OCI-LY7 (cell line): ENCODE data around the gene PITPNM3. TPM values are rescaled to one million over a fixed set of nuclear protein-coding genes. Genes with fewer than 3 reads are reported as not detected.

ENCODE experiments used
- BruUV-seq: library from RNA; stranded (reverse); fragments of 400-500 nt; replicated peaks from 2 replicates; lab custom pipeline; 2021; lab: Mats Ljungman, UMichigan
- CTCF ChIA-PET: fragments of 300-600 bp; sonication (Branson Sonifier 250); formaldehyde crosslinking; loops from one replicate; lab custom pipeline; 2022; ENCODE audit warnings: antibody characterized with exemption; ENCODE audit not compliant: unreplicated experiment; lab: Charles Lee
- POLR2A ChIA-PET: fragments of 300-600 bp; sonication (Branson Sonifier 250); formaldehyde crosslinking; loops from one replicate; lab custom pipeline; 2022; ENCODE audit warnings: antibody characterized with exemption; lab: Charles Lee
- DNase-seq: peaks from one replicate; pipeline ENCODE4 v3.0.0-alpha.2; 2015; ENCODE audit warnings: low spot score
- H2AFZ ChIP-seq: fragments of 200-600 bp; sonication (generic), shearing (Covaris generic); 2 replicates; pipeline ENCODE4 v1.6.1; 2014; ENCODE audit warnings: mild to moderate bottlenecking, antibody characterized with exemption, low read length, moderate library complexity
- H3K27ac ChIP-seq: fragments of 200-600 bp; sonication (generic); 2 replicates; pipeline ENCODE4 v1.5.1; 2014; ENCODE audit warnings: mixed run types, low read depth, mild to moderate bottlenecking, moderate library complexity, low read length, inconsistent platforms; ENCODE audit not compliant: poor library complexity, severe bottlenecking
- H3K36me3 ChIP-seq: fragments of 200-600 bp; sonication (generic); 2 replicates; pipeline ENCODE4 v1.6.1; 2014; ENCODE audit warnings: mild to moderate bottlenecking, antibody characterized with exemption, low read length, moderate library complexity, mixed read lengths; ENCODE audit not compliant: insufficient read depth
- H3K4me1 ChIP-seq: fragments of 200-600 bp; sonication (generic); 2 replicates; pipeline ENCODE4 v1.5.1; 2014; ENCODE audit warnings: mild to moderate bottlenecking, low read length; ENCODE audit not compliant: insufficient read depth, poor library complexity, severe bottlenecking
- H3K4me2 ChIP-seq: fragments of 200-600 bp; sonication (generic); 2 replicates; pipeline ENCODE4 v1.6.1; 2014; ENCODE audit warnings: mild to moderate bottlenecking, low read length
- H3K4me3 ChIP-seq: fragments of 200-600 bp; sonication (generic); 2 replicates; pipeline ENCODE4 v1.5.1; 2014; ENCODE audit warnings: mild to moderate bottlenecking, low read depth, low read length; ENCODE audit not compliant: poor library complexity, severe bottlenecking
- H3K79me2 ChIP-seq: fragments of 200-600 bp; sonication (generic); 2 replicates; pipeline ENCODE4 v1.6.1; 2016; ENCODE audit warnings: low read depth, mild to moderate bottlenecking, low read length, moderate library complexity, mixed read lengths; ENCODE audit not compliant: insufficient read depth
- H3K9me2 ChIP-seq: fragments of 200-600 bp; sonication (generic); 2 replicates; pipeline ENCODE4 v1.6.1; 2016; ENCODE audit warnings: mild to moderate bottlenecking, low read length, mixed read lengths; ENCODE audit not compliant: insufficient read depth
- H3K9me3 ChIP-seq: fragments of 200-600 bp; sonication (generic); 2 replicates; pipeline ENCODE4 v1.6.1; 2014; ENCODE audit warnings: mild to moderate bottlenecking, mixed run types, low read length, mixed read lengths
- H4K20me1 ChIP-seq: fragments of 200-600 bp; sonication (generic); 2 replicates; pipeline ENCODE4 v1.6.1; 2014; ENCODE audit warnings: mild to moderate bottlenecking, antibody characterized with exemption, low read length, moderate library complexity, mixed read lengths; ENCODE audit not compliant: insufficient read depth
- EZH2phosphoT487 ChIP-seq: fragments of 200-600 bp; sonication (generic); IDR thresholded peaks from 2 replicates; pipeline ENCODE4 v1.6.1; 2018; ENCODE audit warnings: low read depth, borderline replicate concordance, mild to moderate bottlenecking, mixed run types, antibody characterized with exemption, low read length, moderate library complexity, mixed read lengths
- intact Hi-C: fragments of 100-400 bp; cut with micrococcal nuclease; formaldehyde crosslinking; loops from one replicate; pipeline ENCODE4 v1.10.0; 2022; ENCODE audit not compliant: unreplicated experiment
- total RNA-seq, 2 experiments: library from RNA; depleted of rRNA in 1 of 2; stranded (reverse); fragments of >200 nt in 1 of 2; shearing (Covaris generic) in 1 of 2; gene quantifications; 2 replicates each; pipeline ENCODE4 v1.2.3, GENCODE V29; 2014 to 2022
- TF ChIP-seq, protein P1 (sequence below): fragments of 200-600 bp; sonication (generic); conservative IDR thresholded peaks from 2 replicates; pipeline ENCODE4 v1.5.1; 2014; ENCODE audit warnings: mild to moderate bottlenecking, antibody characterized with exemption, low read length, moderate library complexity, mixed read lengths

PITPNM3 gene
- total RNA-seq, 2 experiments from 2014 or later = 0.76 to 1.6 TPM

DNA sequence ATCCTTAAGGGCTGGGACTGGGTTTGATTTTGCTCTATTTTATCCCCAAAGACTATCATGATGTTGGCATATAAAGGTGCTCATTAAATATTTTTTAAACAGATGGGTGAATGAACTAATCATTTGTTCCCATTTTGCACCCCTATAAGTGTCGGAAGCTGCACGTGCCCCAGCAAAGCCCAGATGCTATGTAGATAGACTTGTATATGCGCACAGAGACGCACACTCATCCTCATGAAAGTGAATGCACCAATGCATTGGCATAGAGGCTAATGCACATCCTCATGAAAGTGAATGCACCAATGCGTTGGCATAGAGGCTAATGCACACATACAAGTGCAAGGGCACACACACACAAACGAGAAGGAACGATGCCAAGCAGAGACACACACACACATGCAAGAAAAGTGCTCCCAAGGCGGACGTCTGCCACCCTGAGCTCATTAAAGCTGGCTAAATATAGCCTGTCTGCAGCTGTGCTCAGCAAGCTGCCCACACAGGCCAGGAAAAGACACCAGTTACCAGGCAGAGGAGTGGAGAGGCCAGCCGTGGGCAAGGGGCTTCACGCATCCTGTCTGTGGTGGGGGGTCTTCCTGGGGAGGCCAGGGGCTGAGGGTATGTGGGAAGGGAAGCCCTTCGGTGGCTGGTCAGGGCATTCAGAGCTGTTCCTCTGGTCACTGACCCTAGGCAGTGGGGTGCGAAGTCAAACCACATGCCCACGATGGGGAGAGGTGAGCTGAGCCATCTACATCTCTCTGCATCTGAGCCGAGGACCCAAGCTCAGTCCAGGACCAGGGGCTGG lies 59.5 kb downstream of the PITPNM3 start:
- intact Hi-C loops = no loop called here

GRCh38 chr17:6496116-6496481 lies 60.3 kb downstream of the PITPNM3 start:
- Histone ChIP-seq H3K4me2 (peak overlapping the region; percentile 81), H2AFZ (peak overlapping the region; percentile 87), H3K4me1 (peaks cover 28% of the 10 kb centered on the region), H3K9me2 (no peaks in the 10 kb centered on the region), H3K36me3 (no peaks in the 10 kb centered on the region), H3K4me3 (peak overlapping the region; percentile 60), H3K9me3 (no peaks in the 10 kb centered on the region), H3K27ac (peak overlapping the region; percentile 48), H4K20me1 (no peaks in the 10 kb centered on the region), H3K79me2 (no peaks in the 10 kb centered on the region)
- no TSS peak for BruUV-seq
- intact Hi-C loops = no loop called here
- ChIA-PET CTCF (no interaction called here), POLR2A (no interaction called here)
- TF ChIP-seq, protein P1, sequence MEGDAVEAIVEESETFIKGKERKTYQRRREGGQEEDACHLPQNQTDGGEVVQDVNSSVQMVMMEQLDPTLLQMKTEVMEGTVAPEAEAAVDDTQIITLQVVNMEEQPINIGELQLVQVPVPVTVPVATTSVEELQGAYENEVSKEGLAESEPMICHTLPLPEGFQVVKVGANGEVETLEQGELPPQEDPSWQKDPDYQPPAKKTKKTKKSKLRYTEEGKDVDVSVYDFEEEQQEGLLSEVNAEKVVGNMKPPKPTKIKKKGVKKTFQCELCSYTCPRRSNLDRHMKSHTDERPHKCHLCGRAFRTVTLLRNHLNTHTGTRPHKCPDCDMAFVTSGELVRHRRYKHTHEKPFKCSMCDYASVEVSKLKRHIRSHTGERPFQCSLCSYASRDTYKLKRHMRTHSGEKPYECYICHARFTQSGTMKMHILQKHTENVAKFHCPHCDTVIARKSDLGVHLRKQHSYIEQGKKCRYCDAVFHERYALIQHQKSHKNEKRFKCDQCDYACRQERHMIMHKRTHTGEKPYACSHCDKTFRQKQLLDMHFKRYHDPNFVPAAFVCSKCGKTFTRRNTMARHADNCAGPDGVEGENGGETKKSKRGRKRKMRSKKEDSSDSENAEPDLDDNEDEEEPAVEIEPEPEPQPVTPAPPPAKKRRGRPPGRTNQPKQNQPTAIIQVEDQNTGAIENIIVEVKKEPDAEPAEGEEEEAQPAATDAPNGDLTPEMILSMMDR = peak; percentile 42; the same call in 1 of the 2 replicates
- no peak for TF ChIP-seq EZH2phosphoT487
- peak; percentile 77 for DNase-seq

More for the DNA sequence above, 59.5 kb downstream of the PITPNM3 start:
- H3K4me3 ChIP-seq = peak overlapping the region; percentile 60
- H3K4me1 ChIP-seq = peaks cover 28% of the 10 kb centered on the region
- ChIA-PET POLR2A (no interaction called here), CTCF (no interaction called here)
- peak; percentile 59 for DNase-seq
- H2AFZ ChIP-seq = peak overlapping the region; percentile 87
- H3K4me2 ChIP-seq = peak overlapping the region; percentile 81
- no peaks in the 10 kb centered on the region for H3K36me3 ChIP-seq
- peak overlapping the region; percentile 48 for H3K27ac ChIP-seq
- BruUV-seq = no TSS peak
- H3K79me2 ChIP-seq = no peaks in the 10 kb centered on the region
- TF ChIP-seq, protein P1 = no peak
- TF ChIP-seq EZH2phosphoT487 = no peak
- no peaks in the 10 kb centered on the region for H3K9me2 ChIP-seq
- H3K9me3 ChIP-seq = no peaks in the 10 kb centered on the region
- H4K20me1 ChIP-seq = no peaks in the 10 kb centered on the region
